HUES64 (cell line): ENCODE results near the gene ACAD10.
"Not testable (repeated sequence)": the region's sequence is repeated elsewhere in the genome, so short reads cannot be mapped to it uniquely, and the experiment has no call there.

ENCODE experiments used
- H3K27ac ChIP-seq: 2 replicates; pipeline ENCODE4 v1.7.0; 2013; ENCODE audit warnings: low read depth, low read length, inconsistent platforms
- H3K27me3 ChIP-seq: 2 replicates; pipeline ENCODE4 v1.6.1; 2013; ENCODE audit warnings: mild to moderate bottlenecking, low read length; ENCODE audit not compliant: insufficient read depth
- H3K36me3 ChIP-seq: 2 replicates; pipeline ENCODE4 v1.6.1; 2013; ENCODE audit warnings: mild to moderate bottlenecking, low read length; ENCODE audit not compliant: insufficient read depth
- H3K4me1 ChIP-seq: 2 replicates; pipeline ENCODE4 v1.6.1; 2013; ENCODE audit warnings: mild to moderate bottlenecking, low read length, moderate library complexity; ENCODE audit not compliant: insufficient read depth
- H3K4me3 ChIP-seq: 2 replicates; pipeline ENCODE4 v1.5.1; 2013; ENCODE audit warnings: mild to moderate bottlenecking, low read length, moderate library complexity
- H3K9ac ChIP-seq: 2 replicates; pipeline ENCODE4 v1.6.1; 2013; ENCODE audit warnings: mild to moderate bottlenecking, low read depth, low read length
- H3K9me3 ChIP-seq: 2 replicates; pipeline ENCODE4 v1.6.1; 2013; ENCODE audit warnings: low read depth, low read length; ENCODE audit not compliant: insufficient read depth
- WGBS: fragments of 150-250, 120-280 bp; methylation state at CpG from one replicate; pipeline ENCODE4 v1.1.7; 2013; ENCODE audit warnings: missing lambda C conversion rate; 5-methylcytosine and 5-hydroxymethylcytosine counted together

The ACAD10 gene

DNA sequence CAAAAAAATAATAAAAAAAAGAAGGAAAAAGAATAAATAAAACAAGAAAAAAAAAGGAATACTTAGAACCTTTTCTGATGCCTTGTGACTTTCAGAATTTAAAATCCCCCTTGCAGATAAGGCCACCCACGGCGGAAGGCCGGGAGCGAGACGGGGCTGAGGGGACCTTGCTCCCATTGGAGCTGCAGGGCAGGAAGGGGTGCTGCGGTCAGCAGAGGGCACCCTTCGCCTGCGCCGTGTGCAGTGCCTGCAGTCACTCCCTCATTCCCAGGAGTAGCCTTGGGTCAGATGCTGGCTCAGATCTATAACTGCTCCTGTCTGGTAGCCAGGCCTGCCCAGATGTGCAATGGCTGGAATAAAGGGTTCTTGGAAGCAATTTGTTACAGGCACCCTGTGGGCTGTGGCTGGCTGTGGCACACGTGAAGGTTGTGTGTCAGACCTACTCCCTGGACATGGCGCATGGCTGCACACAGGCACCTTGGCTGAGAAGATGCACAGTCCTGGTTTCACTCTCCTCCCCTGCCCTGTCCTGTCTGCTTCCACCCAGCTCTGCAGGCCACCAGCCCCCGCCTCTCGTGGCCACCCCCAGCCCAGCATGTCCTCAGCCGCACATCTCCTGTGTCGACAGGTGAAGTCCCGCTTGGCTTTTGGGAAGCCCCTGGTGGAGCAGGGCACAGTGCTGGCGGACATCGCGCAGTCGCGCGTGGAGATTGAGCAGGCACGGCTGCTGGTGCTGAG, 67.5 kb downstream of the ACAD10 start:
- Histone ChIP-seq H3K36me3 (peaks cover 21% of the 10 kb centered on the region), H3K9ac (no peak overlapping the region), H3K27me3 (no peaks in the 10 kb centered on the region), H3K4me3 (no peak overlapping the region), H3K4me1 (no peaks in the 10 kb centered on the region; the same call in 1 of the 2 replicates), H3K27ac (no peak overlapping the region), H3K9me3 (no peaks in the 10 kb centered on the region)
- 74% methylated on average over 23 of the region's 23 CpGs for WGBS

DNA sequence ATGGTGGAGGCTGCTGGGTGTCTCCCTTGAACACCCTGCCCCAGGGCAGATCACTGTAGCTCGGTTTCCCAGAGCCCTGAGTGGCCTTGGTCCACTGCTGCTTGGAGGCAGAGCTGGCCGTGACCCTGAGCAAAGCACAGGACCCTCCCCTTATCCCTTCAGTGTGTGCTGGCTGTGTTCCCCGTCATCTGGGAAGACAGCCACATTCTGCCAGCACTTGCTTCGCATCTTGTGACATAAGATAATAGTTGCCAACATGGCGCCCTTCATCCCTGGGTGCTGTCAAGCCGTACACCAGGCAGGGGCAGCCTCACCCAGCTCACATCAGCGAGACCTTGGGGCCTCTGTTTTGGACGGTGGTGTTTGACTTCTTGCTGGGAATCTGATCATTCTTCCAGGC, 68.8 kb downstream of the ACAD10 start:
- Histone ChIP-seq H3K36me3 (peaks cover 9% of the 10 kb centered on the region), H3K4me1 (no peaks in the 10 kb centered on the region; the same call in 1 of the 2 replicates), H3K27me3 (no peaks in the 10 kb centered on the region), H3K9ac (no peak overlapping the region), H3K9me3 (no peaks in the 10 kb centered on the region), H3K27ac (no peak overlapping the region), H3K4me3 (no peak overlapping the region)
- 95% methylated on average over 8 of the region's 8 CpGs for WGBS

DNA sequence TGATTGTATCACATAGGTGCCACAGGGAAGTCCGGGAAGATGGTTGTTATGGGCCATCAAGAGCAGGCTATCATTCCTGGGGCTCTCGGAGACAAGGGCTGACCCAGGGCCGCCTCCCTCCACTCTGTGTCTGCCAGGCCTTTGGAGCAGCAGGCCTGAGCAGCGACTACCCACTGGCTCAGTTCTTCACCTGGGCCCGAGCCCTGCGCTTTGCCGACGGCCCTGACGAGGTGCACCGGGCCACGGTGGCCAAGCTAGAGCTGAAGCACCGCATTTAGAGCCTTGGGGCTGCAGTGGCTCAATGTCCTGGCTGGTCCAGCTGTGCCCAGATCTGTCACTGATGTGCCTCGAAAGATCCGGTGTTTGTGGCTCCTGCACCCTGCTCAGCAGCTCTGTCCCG, 70.3 kb downstream of the ACAD10 start:
- Histone ChIP-seq H3K9me3 (no peaks in the 10 kb centered on the region), H3K27ac (no peak overlapping the region), H3K27me3 (no peaks in the 10 kb centered on the region), H3K36me3 (0 out of 2 replicates have a peak, but pooled peaks cover 3% of the 10 kb centered on the region), H3K9ac (no peak overlapping the region), H3K4me3 (no peak overlapping the region), H3K4me1 (no peaks in the 10 kb centered on the region; the same call in 1 of the 2 replicates)
- WGBS: 95% methylated on average over 15 of the region's 15 CpGs

DNA sequence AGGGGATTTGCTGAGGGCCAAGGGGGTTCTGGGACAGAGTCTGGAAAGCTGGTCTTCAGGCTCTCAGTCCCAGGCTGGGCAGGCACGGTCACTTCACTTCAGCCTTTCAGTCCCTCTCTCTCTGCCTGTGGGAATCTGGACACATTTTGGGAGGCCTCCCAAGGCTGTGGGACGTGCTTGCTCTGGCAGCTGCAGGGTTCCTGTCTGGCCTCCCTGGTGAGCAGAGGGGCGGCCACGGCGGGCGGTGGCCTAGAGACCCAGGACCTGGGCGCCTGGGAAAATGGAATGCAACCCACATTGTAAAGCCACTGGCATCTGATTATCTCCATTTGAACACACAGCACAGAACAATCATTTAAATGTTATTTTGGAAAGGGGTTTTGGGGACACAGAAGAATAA, 70.8 kb downstream of the ACAD10 start:
- 90% methylated on average over 7 of the region's 7 CpGs for WGBS
- Histone ChIP-seq H3K4me1 (peaks cover 4% of the 10 kb centered on the region; the same call in 1 of the 2 replicates), H3K36me3 (0 out of 2 replicates have a peak, but pooled peaks cover 3% of the 10 kb centered on the region), H3K27me3 (no peaks in the 10 kb centered on the region), H3K27ac (no peak overlapping the region), H3K9me3 (no peaks in the 10 kb centered on the region), H3K4me3 (no peak overlapping the region), H3K9ac (no peak overlapping the region)

DNA sequence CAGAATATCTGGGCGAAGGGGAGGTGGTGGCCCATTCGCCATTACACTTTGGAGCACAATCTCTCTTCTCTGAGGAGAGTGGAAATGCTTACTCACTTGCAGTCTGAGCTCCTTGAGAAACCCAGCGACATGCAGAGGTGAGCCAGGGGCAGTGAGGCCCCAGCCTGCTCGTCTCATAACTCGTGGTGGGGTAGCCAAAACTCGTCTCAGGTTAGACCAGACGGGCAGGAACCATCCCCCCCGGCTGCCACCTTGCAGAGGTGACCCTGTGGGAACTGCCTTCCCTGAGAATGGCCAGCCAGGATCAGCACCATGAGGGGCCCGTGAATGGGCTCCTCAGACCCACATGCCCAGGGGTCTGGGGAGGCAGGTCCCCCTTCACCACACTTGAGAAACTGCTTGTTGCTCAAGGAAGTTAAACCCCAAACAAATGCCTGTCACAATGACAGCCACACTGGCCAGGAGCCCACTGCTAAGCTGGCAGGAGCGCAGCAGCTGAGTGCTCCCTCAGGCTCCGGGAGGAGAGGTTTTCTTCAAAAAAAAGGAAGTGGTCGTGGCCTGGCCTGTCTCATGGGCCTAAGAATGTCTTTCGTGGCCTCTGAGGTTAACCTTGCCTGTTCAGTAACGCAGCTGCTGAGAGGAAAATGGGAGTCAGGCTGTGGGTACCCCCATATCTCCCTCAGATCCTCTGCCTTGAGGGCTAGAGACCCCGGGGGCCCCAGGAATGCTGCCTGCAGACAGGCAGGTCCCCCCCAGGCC, 71.7 kb downstream of the ACAD10 start:
- H3K4me1 ChIP-seq: peaks cover 8% of the 10 kb centered on the region
- H3K4me3 ChIP-seq: no peak overlapping the region
- H3K9ac ChIP-seq: no peak overlapping the region
- H3K36me3 ChIP-seq: 0 out of 2 replicates have a peak, but pooled peaks cover 3% of the 10 kb centered on the region
- WGBS: 88% methylated on average over 15 of the region's 15 CpGs
- no peaks in the 10 kb centered on the region for H3K27me3 ChIP-seq
- H3K27ac ChIP-seq: peak overlapping the region; percentile 21; the same call in 1 of the 2 replicates
- no peaks in the 10 kb centered on the region for H3K9me3 ChIP-seq

DNA sequence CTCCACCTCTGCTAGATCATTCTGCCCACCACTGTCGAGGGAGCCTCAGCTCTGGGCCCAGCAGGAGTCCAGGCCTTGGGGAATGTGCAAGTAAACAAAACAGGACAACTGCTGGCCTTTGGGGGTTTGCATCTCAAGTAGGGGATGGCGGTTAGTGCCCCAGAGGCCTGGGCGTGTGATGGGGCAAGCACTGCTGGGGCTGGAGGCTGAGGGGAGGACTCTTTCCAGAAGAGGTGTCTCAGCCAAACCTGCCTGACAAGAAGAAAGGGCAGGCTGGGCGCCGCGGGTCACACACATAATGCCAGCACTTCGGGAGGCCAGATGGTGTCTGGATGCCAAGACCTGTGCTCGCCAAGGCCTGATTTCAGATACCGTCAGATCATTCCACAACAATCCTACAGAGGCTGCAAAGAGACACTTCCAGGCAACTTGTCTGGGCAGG, 72.3 kb downstream of the ACAD10 start:
- no peak overlapping the region for H3K9ac ChIP-seq
- 0 out of 2 replicates have a peak, but pooled peaks cover 3% of the 10 kb centered on the region for H3K36me3 ChIP-seq
- no peak overlapping the region for H3K4me3 ChIP-seq
- no peaks in the 10 kb centered on the region for H3K27me3 ChIP-seq
- H3K27ac ChIP-seq: 0 out of 2 replicates have a peak overlapping the region, but pooled peaks have one; percentile 21
- H3K9me3 ChIP-seq: no peaks in the 10 kb centered on the region
- H3K4me1 ChIP-seq: peaks cover 8% of the 10 kb centered on the region
- 84% methylated on average over 9 of the region's 9 CpGs for WGBS

DNA sequence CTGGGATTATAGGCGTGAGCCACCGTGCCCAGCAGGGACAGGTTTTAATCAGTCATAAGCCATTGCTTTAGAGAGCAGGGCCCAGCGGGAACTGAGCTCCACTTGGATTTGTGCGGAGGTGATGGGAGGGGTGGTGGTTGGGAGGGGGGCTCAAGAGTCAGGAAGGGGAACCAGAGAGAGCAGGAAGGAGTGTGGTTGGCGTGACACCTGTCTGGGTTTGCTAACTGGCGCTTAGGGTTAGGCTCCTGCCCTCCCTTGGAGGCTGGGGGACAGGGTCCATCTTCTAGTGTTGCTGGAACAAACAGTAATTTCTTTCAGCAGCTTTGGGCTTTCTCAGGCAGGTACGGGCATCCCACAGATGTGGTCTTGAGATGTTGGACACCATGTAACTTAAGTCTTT, 73.4 kb downstream of the ACAD10 start:
- Histone ChIP-seq H3K36me3 (0 out of 2 replicates have a peak, but pooled peaks cover 3% of the 10 kb centered on the region), H3K9ac (no peak overlapping the region), H3K4me3 (no peak overlapping the region), H3K4me1 (peaks cover 8% of the 10 kb centered on the region), H3K9me3 (no peaks in the 10 kb centered on the region), H3K27ac (no peak overlapping the region), H3K27me3 (no peaks in the 10 kb centered on the region)
- 96% methylated on average over 7 of the region's 7 CpGs for WGBS

DNA sequence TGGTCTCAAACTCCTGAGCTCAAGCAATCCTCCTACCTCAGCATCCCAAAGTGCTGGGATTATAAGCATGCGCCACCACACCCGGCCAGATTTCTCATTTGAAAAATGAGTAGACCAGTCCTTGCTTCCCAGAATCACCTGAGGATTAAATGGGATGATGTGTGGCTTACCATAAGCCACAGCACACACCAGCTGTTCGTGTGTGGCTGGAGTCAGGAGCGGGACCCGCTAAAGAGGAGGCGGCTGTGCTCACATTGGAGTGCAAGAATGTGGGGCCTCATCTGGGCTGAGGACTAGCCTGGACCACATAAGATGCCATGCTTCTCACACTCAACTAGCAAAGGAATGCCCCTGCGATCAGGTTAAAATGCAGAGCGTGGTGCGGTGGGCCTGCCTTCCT, 74.1 kb downstream of the ACAD10 start:
- Histone ChIP-seq H3K9ac (no peak overlapping the region), H3K27ac (no peak overlapping the region), H3K9me3 (no peaks in the 10 kb centered on the region), H3K4me1 (peaks cover 8% of the 10 kb centered on the region), H3K4me3 (no peak overlapping the region), H3K27me3 (no peaks in the 10 kb centered on the region), H3K36me3 (0 out of 2 replicates have a peak, but pooled peaks cover 3% of the 10 kb centered on the region)
- 95% methylated on average over 9 of the region's 9 CpGs for WGBS

DNA sequence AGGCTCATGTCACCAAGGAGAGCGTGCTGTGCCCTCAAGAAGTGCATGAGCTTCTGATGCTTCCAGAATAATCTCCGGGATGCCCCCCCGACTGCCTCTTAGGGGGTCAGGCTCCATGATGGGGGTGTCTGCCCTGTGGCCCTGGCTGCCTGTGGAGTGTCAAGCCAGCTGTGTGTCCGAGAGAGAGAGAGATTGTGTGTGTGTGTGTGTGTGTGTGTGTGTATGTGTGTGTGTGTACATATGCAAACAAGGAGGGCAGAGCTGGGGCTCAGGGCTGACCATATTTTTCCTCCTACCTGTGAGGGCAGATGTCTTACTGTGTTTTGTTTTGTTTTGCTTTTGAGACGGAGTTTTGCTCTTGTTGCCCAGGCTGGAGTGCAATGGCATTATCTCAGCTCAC, 75.2 kb downstream of the ACAD10 start:
- no peak overlapping the region for H3K27ac ChIP-seq
- WGBS: 87% methylated on average over 5 of the region's 5 CpGs
- no peaks in the 10 kb centered on the region for H3K36me3 ChIP-seq
- no peak overlapping the region for H3K4me3 ChIP-seq
- H3K9me3 ChIP-seq: no peaks in the 10 kb centered on the region
- H3K9ac ChIP-seq: no peak overlapping the region
- peaks cover 8% of the 10 kb centered on the region for H3K4me1 ChIP-seq
- H3K27me3 ChIP-seq: no peaks in the 10 kb centered on the region

DNA sequence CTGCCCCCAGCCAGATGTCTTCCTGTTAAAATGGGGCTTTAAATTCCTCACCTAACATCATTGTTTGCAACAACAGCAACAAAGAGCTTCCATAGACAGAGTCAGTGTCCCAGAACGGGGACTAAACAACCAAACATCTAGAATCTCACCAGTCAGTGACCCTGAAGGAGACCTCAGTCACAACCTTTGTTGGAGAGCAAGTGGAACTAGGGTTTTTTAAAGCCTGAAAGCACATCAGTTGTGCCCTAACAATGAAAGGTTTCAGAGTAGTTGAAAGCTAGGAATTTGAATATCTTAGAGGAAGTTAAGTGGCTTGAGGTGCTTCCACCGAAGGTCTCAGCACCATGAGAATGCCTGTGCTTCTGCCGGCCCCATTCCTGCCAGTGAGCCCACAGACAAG, 75.9 kb downstream of the ACAD10 start:
- no peaks in the 10 kb centered on the region for H3K27me3 ChIP-seq
- no peaks in the 10 kb centered on the region for H3K36me3 ChIP-seq
- peak overlapping the region; percentile 60; the same call in 1 of the 2 replicates for H3K27ac ChIP-seq
- no peak overlapping the region for H3K4me3 ChIP-seq
- WGBS: 50% methylated on average over 3 of the region's 3 CpGs
- peaks cover 8% of the 10 kb centered on the region for H3K4me1 ChIP-seq
- H3K9ac ChIP-seq: no peak overlapping the region
- no peaks in the 10 kb centered on the region for H3K9me3 ChIP-seq

DNA sequence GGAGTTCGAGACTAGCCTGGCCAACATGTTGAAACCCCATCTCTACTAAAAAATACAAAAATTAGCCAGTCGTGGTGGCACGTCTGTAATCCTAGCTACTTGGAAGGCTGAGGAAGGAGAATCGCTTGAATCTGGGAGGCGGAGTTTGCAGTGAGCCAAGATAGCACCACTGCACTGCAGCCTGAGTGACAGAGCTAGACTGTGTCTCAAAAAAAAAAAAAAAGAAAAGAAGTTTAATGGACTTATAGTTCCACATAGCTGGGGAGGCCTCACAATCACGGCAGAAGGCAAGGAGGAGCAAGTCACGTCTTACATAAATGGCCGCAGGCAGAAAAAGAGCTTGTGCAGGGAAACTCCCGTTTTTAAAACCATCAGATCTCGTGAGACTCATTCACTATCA, 77.7 kb downstream of the ACAD10 start:
- peaks cover 14% of the 10 kb centered on the region for H3K4me1 ChIP-seq
- not testable (repeated sequence) for H3K27me3 ChIP-seq, H3K9me3 ChIP-seq, H3K36me3 ChIP-seq, H3K27ac ChIP-seq, H3K4me3 ChIP-seq, H3K9ac ChIP-seq
- 93% methylated on average over 10 of the region's 10 CpGs for WGBS
